DMS153 treated with DMSO at 0.1 percent for 48 hours (cell line): ENCODE measurements around the gene HIGD1B.
A peak's percentile ranks its signal among the peaks of the same experiment; 100 is the strongest.
"Not testable (repeated sequence)": the region's sequence is repeated elsewhere in the genome, so short reads cannot be mapped to it uniquely, and the experiment has no call there.

Source experiments
- DNase-seq: peaks from one replicate; lab custom pipeline; 2025; ENCODE audit not compliant: unreplicated experiment; lab: John Stamatoyannopoulos, UW

HIGD1B gene

GRCh38 chr17:44847586-44847985 is at the start of gene HIGD1B:
Gene HIGD1B, plus strand, starts transcription at chr17:44847883. Its CDS starts 270 bp downstream, at chr17:44848153.
- no peak for DNase-seq

- no peak for DNase-seq
These were observed 49.3 kb upstream of the HIGD1B start for GRCh38 chr17:44798356-44798755.

- no peak for DNase-seq
These were observed 45.8 kb upstream of the HIGD1B start for GRCh38 chr17:44801880-44802279.

- DNase-seq, result no peak
These were observed 43.2 kb upstream of the HIGD1B start for GRCh38 chr17:44804302-44805089.

GRCh38 chr17:44807093-44807816 is 40.4 kb upstream of the HIGD1B start:
- no peak for DNase-seq

GRCh38 chr17:44807817-44808155 is 39.9 kb upstream of the HIGD1B start:
- no peak for DNase-seq

GRCh38 chr17:44808156-44808555 is 39.5 kb upstream of the HIGD1B start:
- DNase-seq, result no peak

GRCh38 chr17:44808656-44809388 is 38.9 kb upstream of the HIGD1B start:
- DNase-seq, result not testable (repeated sequence)

GRCh38 chr17:44812263-44812662 is 35.4 kb upstream of the HIGD1B start:
- DNase-seq, result no peak

- not testable (repeated sequence) for DNase-seq
These were observed 29.2 kb upstream of the HIGD1B start for GRCh38 chr17:44818508-44818907.

GRCh38 chr17:44820631-44821212 is 27.0 kb upstream of the HIGD1B start:
- DNase-seq, result peak; percentile 53

- not testable (repeated sequence) for DNase-seq
These were observed 22.4 kb upstream of the HIGD1B start for GRCh38 chr17:44825236-44825635.

- no peak for DNase-seq
These were observed 21.4 kb upstream of the HIGD1B start for GRCh38 chr17:44826123-44826790.

GRCh38 chr17:44827863-44828262 is 19.8 kb upstream of the HIGD1B start:
- DNase-seq, result no peak

GRCh38 chr17:44828919-44829522 is 18.7 kb upstream of the HIGD1B start:
- no peak for DNase-seq

- peak; percentile 8 for DNase-seq
These were observed 17.9 kb upstream of the HIGD1B start, which contains the start of gene GJC1 for GRCh38 chr17:44829523-44830358. Gene GJC1, minus strand, starts transcription at chr17:44830287. Its CDS starts 24,470 bp downstream, at chr17:44805817.

- no peak for DNase-seq
These were observed 17.1 kb upstream of the HIGD1B start for GRCh38 chr17:44830359-44831288.

GRCh38 chr17:44831371-44831770 is 16.3 kb upstream of the HIGD1B start:
- no peak for DNase-seq
